Measurements from ENCODE around the gene LOXL4.

- TF ChIP-seq, protein P1, sequence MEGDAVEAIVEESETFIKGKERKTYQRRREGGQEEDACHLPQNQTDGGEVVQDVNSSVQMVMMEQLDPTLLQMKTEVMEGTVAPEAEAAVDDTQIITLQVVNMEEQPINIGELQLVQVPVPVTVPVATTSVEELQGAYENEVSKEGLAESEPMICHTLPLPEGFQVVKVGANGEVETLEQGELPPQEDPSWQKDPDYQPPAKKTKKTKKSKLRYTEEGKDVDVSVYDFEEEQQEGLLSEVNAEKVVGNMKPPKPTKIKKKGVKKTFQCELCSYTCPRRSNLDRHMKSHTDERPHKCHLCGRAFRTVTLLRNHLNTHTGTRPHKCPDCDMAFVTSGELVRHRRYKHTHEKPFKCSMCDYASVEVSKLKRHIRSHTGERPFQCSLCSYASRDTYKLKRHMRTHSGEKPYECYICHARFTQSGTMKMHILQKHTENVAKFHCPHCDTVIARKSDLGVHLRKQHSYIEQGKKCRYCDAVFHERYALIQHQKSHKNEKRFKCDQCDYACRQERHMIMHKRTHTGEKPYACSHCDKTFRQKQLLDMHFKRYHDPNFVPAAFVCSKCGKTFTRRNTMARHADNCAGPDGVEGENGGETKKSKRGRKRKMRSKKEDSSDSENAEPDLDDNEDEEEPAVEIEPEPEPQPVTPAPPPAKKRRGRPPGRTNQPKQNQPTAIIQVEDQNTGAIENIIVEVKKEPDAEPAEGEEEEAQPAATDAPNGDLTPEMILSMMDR (IDR thresholded peaks at IDR 0.05), result peak in 3 of 6 experiments; percentile 19 to 35 (median 24)
- no peak for TF ChIP-seq POLR2A (IDR thresholded peaks at IDR 0.05)
Observed at GRCh38 chr10:98242823-98243222, 25.2 kb downstream of the LOXL4 start.

All from Peyer's patch (tissue), 4 donors.